NCI-H2171 (cell line): ENCODE results near the gene ZBTB7C.

Experiments used
- DNase-seq: peaks from one replicate; lab custom pipeline; 2025; lab: John Stamatoyannopoulos, UW

ZBTB7C gene

GRCh38 chr18:48164116-48164515 is 245.1 kb downstream of the ZBTB7C start:
- no peak for DNase-seq

GRCh38 chr18:48163738-48164115 is 245.5 kb downstream of the ZBTB7C start:
- DNase-seq = no peak

GRCh38 chr18:48162956-48163737 is 246.0 kb downstream of the ZBTB7C start:
- DNase-seq = no peak

GRCh38 chr18:48161911-48162698 is 247.1 kb downstream of the ZBTB7C start:
- DNase-seq = peak; percentile 20

- DNase-seq = peak; percentile 61
Measured at GRCh38 chr18:48161191-48161910, 247.8 kb downstream of the ZBTB7C start.

GRCh38 chr18:48160622-48161021 is 248.6 kb downstream of the ZBTB7C start:
- DNase-seq = no peak

GRCh38 chr18:48159816-48160215 is 249.4 kb downstream of the ZBTB7C start:
- DNase-seq = no peak

- DNase-seq = no peak
Measured at GRCh38 chr18:48158721-48159120, 250.5 kb downstream of the ZBTB7C start.

GRCh38 chr18:48157956-48158355 is 251.2 kb downstream of the ZBTB7C start:
- no peak for DNase-seq

- DNase-seq = no peak
Measured at GRCh38 chr18:48155856-48156255, 253.3 kb downstream of the ZBTB7C start.

GRCh38 chr18:48154828-48155227 is 254.4 kb downstream of the ZBTB7C start:
- no peak for DNase-seq

- no peak for DNase-seq
Measured at GRCh38 chr18:48153613-48154481, 255.3 kb downstream of the ZBTB7C start.

GRCh38 chr18:48152549-48152948 is 256.6 kb downstream of the ZBTB7C start:
- DNase-seq = no peak

- no peak for DNase-seq
Measured at GRCh38 chr18:48151421-48152065, 257.6 kb downstream of the ZBTB7C start.

GRCh38 chr18:48149020-48149685 is 260.0 kb downstream of the ZBTB7C start:
- no peak for DNase-seq

GRCh38 chr18:48142994-48143393 is 266.2 kb downstream of the ZBTB7C start:
- DNase-seq = no peak

- peak; percentile 7 for DNase-seq
Measured at GRCh38 chr18:48142353-48142752, 266.8 kb downstream of the ZBTB7C start.

GRCh38 chr18:48140731-48141130 is 268.5 kb downstream of the ZBTB7C start:
- no peak for DNase-seq

- no peak for DNase-seq
Measured at GRCh38 chr18:48139431-48140347, 269.5 kb downstream of the ZBTB7C start.
